Loucy (cell line): Measurements from ENCODE around the gene TRRAP.

Source experiments
- H2AFZ ChIP-seq: fragments of 200-600 bp; sonication (generic); 2 replicates; pipeline ENCODE4 v1.6.0; 2016; ENCODE audit warnings: antibody characterized with exemption, mild to moderate bottlenecking, low read length, moderate library complexity
- H3F3A ChIP-seq: fragments of 200-600 bp; 2 replicates; pipeline ENCODE4 v1.6.0; 2016; ENCODE audit warnings: antibody characterized with exemption, low read depth, mild to moderate bottlenecking
- H3K27me3 ChIP-seq: fragments of 200-600 bp; sonication (generic); 2 replicates; pipeline ENCODE4 v1.6.1; 2014; ENCODE audit warnings: low read length, mild to moderate bottlenecking; ENCODE audit not compliant: insufficient read depth, poor library complexity, severe bottlenecking
- H3K36me3 ChIP-seq: fragments of 200-600 bp; sonication (generic); 2 replicates; pipeline ENCODE4 v1.6.1; 2016; ENCODE audit warnings: low read length; ENCODE audit not compliant: insufficient read depth
- H3K4me1 ChIP-seq: fragments of 200-600 bp; sonication (generic); 2 replicates; pipeline ENCODE4 v1.5.1; 2014; ENCODE audit warnings: low read length, mild to moderate bottlenecking; ENCODE audit not compliant: insufficient read depth, poor library complexity, severe bottlenecking
- H3K4me2 ChIP-seq: fragments of 200-600 bp; sonication (generic); 2 replicates; pipeline ENCODE4 v1.6.0; 2014; ENCODE audit warnings: antibody characterized with exemption, low read length, low read depth, mild to moderate bottlenecking; ENCODE audit not compliant: poor library complexity, severe bottlenecking
- H3K4me3 ChIP-seq: fragments of 200-600 bp; sonication (generic); 2 replicates; pipeline ENCODE4 v1.5.1; 2014; ENCODE audit warnings: low read length, mild to moderate bottlenecking, mixed read lengths; ENCODE audit not compliant: poor library complexity, severe bottlenecking
- H3K79me2 ChIP-seq: fragments of 200-600 bp; sonication (generic); 2 replicates; pipeline ENCODE4 v1.6.1; 2014; ENCODE audit warnings: low read length; ENCODE audit not compliant: insufficient read depth
- H3K9ac ChIP-seq: fragments of 200-600 bp; sonication (generic); 2 replicates; pipeline ENCODE4 v1.6.0; 2014; ENCODE audit warnings: mild to moderate bottlenecking, low read depth, low read length, moderate library complexity; ENCODE audit not compliant: poor library complexity, severe bottlenecking
- H3K9me2 ChIP-seq: fragments of 200-600 bp; sonication (generic); replicated peaks from 2 replicates; pipeline ENCODE4 v1.6.1; 2016; ENCODE audit warnings: low read depth, low read length, mixed read lengths
- H3K9me3 ChIP-seq: fragments of 200-600 bp; sonication (generic); 2 replicates; pipeline ENCODE4 v1.6.1; 2014; ENCODE audit warnings: mild to moderate bottlenecking, antibody characterized with exemption, low read length, low read depth; ENCODE audit not compliant: insufficient read depth
- H4K20me1 ChIP-seq: fragments of 200-600 bp; sonication (generic); 2 replicates; pipeline ENCODE4 v1.6.0; 2014; ENCODE audit warnings: antibody characterized with exemption, low read length, mild to moderate bottlenecking; ENCODE audit not compliant: insufficient read depth, poor library complexity, severe bottlenecking
- EZH2phosphoT487 ChIP-seq: fragments of 200-600 bp; IDR thresholded peaks from 2 replicates; pipeline ENCODE4 v1.6.1; 2018; ENCODE audit warnings: antibody characterized with exemption, mild to moderate bottlenecking, moderate library complexity, borderline replicate concordance
- TF ChIP-seq, protein P1 (sequence below): fragments of 200-600 bp; sonication (generic); conservative IDR thresholded peaks from 2 replicates; pipeline ENCODE4 v1.5.1; 2014; ENCODE audit warnings: mild to moderate bottlenecking, antibody characterized with exemption, low read length

Gene TRRAP

DNA sequence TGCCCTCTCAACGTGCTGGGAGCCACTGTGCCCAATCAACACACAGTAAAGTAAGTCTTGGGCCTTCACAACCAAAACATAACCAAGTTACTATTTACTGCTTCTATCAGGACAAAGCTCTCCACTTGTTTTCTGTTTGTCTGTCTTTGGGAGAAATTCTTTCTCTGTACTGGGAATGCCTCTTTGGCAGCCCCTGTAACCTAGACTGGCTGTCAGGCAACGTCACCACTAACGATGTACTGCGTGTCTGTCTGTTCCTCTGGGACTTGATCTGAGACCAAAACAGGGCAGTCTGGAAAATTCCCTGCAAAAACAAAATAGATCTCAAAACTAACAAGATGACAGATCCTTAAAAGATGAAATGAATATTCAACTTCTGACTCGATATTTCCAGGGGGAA, 152.6 kb downstream of the TRRAP start:
- Histone ChIP-seq H3K9ac (no peak overlapping the region), H3K79me2 (no peaks in the 10 kb centered on the region), H3K27me3 (no peaks in the 10 kb centered on the region), H3K9me3 (no peaks in the 10 kb centered on the region), H3K4me1 (no peaks in the 10 kb centered on the region), H3F3A (no peaks in the 10 kb centered on the region), H4K20me1 (no peaks in the 10 kb centered on the region), H3K4me3 (no peak overlapping the region), H3K4me2 (no peak overlapping the region), H2AFZ (no peak overlapping the region), H3K36me3 (peaks cover 75% of the 10 kb centered on the region), H3K9me2 (no peaks in the 10 kb centered on the region)
- TF ChIP-seq EZH2phosphoT487: no peak
- TF ChIP-seq, protein P1, sequence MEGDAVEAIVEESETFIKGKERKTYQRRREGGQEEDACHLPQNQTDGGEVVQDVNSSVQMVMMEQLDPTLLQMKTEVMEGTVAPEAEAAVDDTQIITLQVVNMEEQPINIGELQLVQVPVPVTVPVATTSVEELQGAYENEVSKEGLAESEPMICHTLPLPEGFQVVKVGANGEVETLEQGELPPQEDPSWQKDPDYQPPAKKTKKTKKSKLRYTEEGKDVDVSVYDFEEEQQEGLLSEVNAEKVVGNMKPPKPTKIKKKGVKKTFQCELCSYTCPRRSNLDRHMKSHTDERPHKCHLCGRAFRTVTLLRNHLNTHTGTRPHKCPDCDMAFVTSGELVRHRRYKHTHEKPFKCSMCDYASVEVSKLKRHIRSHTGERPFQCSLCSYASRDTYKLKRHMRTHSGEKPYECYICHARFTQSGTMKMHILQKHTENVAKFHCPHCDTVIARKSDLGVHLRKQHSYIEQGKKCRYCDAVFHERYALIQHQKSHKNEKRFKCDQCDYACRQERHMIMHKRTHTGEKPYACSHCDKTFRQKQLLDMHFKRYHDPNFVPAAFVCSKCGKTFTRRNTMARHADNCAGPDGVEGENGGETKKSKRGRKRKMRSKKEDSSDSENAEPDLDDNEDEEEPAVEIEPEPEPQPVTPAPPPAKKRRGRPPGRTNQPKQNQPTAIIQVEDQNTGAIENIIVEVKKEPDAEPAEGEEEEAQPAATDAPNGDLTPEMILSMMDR: no peak

DNA sequence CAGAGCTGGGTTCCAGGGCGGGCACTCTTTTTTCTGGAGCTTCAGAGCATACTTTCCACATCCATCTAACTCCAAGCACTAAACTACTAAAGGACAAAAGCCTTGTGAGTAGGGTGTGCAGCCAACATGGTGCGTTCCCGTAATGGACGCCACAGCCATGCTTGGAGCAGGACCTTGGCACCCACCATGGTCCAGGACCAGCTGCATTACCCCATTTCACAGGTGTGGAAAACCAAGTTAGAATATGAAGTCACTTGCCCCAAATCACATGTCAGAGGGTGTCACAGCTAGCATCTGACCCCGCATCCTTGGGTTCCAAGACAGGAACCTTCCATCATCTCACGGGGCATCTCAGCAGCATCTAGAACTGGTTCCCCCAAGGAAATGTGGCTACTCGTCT, 153.2 kb downstream of the TRRAP start:
- Histone ChIP-seq H3K9ac (no peak overlapping the region), H3F3A (no peaks in the 10 kb centered on the region), H3K27me3 (no peaks in the 10 kb centered on the region), H3K4me1 (no peaks in the 10 kb centered on the region), H3K9me3 (no peaks in the 10 kb centered on the region), H3K79me2 (no peaks in the 10 kb centered on the region), H3K36me3 (peaks cover 80% of the 10 kb centered on the region), H4K20me1 (no peaks in the 10 kb centered on the region), H2AFZ (no peak overlapping the region), H3K4me2 (no peak overlapping the region), H3K9me2 (no peaks in the 10 kb centered on the region), H3K4me3 (no peak overlapping the region)
- TF ChIP-seq, protein P1: no peak
- no peak for TF ChIP-seq EZH2phosphoT487

DNA sequence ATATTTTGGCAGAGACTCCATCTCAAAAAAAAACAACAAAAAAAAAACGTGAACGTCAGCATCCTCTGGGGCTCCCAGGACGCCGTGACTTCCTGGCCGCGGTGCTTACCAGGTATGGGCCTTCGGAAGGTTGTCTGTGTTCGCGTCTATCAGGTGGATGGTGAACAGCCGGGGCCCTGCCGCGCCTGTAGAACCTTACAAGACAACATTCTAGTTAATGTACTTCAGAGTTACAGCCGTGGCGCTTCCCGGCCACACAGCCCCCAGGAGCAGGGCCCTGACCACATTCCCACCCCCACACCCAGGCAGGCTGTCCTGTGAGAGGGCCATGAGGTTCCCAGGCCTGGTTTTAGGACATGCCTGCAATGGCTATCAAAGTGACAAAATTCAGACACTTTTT, 154.6 kb downstream of the TRRAP start:
- H3K9me3 ChIP-seq: no peaks in the 10 kb centered on the region
- H3K9me2 ChIP-seq: no peaks in the 10 kb centered on the region
- no peak overlapping the region for H3K4me3 ChIP-seq
- H3K27me3 ChIP-seq: no peaks in the 10 kb centered on the region
- H2AFZ ChIP-seq: no peak overlapping the region
- H3K4me1 ChIP-seq: no peaks in the 10 kb centered on the region
- no peaks in the 10 kb centered on the region for H3F3A ChIP-seq
- no peaks in the 10 kb centered on the region for H3K79me2 ChIP-seq
- H3K4me2 ChIP-seq: no peak overlapping the region
- TF ChIP-seq, protein P1: no peak
- no peak for TF ChIP-seq EZH2phosphoT487
- H4K20me1 ChIP-seq: no peaks in the 10 kb centered on the region
- peaks cover 92% of the 10 kb centered on the region for H3K36me3 ChIP-seq
- H3K9ac ChIP-seq: no peak overlapping the region
